H1 (cell line): ENCODE measurements around the gene HPRT1.

Source experiments
- EZH2 ChIP-seq: fragments of 200-600 bp; sonication (generic); IDR thresholded peaks from 2 replicates; pipeline ENCODE4 v1.7.1; 2012; ENCODE audit warnings: low read depth, mild to moderate bottlenecking, moderate library complexity, low read length, inconsistent platforms; ENCODE audit not compliant: severe bottlenecking
- SP1 ChIP-seq: IDR thresholded peaks from 2 replicates; pipeline ENCODE4 v1.6.1; 2011; ENCODE audit warnings: low read depth, low read length

GRCh38 chrX:134513091-134513490, 53.1 kb downstream of the HPRT1 start:
- TF ChIP-seq SP1 = no peak
- TF ChIP-seq EZH2 = no peak
